Neutrophil (primary cell): Measurements from ENCODE around the gene CCT8L2.
"Not testable (repeated sequence)": the region's sequence is repeated elsewhere in the genome, so short reads cannot be mapped to it uniquely, and the experiment has no call there.

Experiments used
- H3K27ac ChIP-seq: fragments of 200-600 bp; sonication (generic); 2 replicates; pipeline ENCODE4 v1.5.1; 2016; ENCODE audit warnings: mild to moderate bottlenecking, moderate library complexity
- H3K27me3 ChIP-seq: fragments of 200-600 bp; sonication (generic); 2 replicates; pipeline ENCODE4 v1.6.0; 2016; ENCODE audit warnings: mild to moderate bottlenecking
- H3K36me3 ChIP-seq: fragments of 200-600 bp; sonication (generic); 2 replicates; pipeline ENCODE4 v1.5.1; 2017
- H3K4me1 ChIP-seq, 2 experiments: fragments of 200-600 bp in 1 of 2; sonication (generic) in 1 of 2; 1 replicate in 1 of 2; 2 replicates in 1 of 2; pipeline versions ENCODE4 v1.5.1 to v1.6.1; 2013 to 2016; ENCODE audit warnings: low read depth in 1 of 2, low read length in 1 of 2, mild to moderate bottlenecking in 1 of 2, moderate library complexity in 1 of 2; ENCODE audit not compliant: control insufficient read depth in 1 of 2, insufficient read depth in 1 of 2
- H3K4me3 ChIP-seq, 2 experiments: fragments of 200-600 bp in 1 of 2; sonication (generic) in 1 of 2; 1 replicate in 1 of 2; 2 replicates in 1 of 2; pipeline ENCODE4 v1.5.1; 2013 to 2016; ENCODE audit warnings: low read depth in 1 of 2, low read length in 1 of 2, mild to moderate bottlenecking in 1 of 2, moderate library complexity in 1 of 2
- H3K9me3 ChIP-seq: fragments of 200-600 bp; sonication (generic); 2 replicates; pipeline ENCODE4 v1.5.1; 2016
- TF ChIP-seq, protein P1 (sequence below): fragments of 200-600 bp; sonication (generic); IDR thresholded peaks from 2 replicates; pipeline ENCODE4 v1.5.1; 2016; ENCODE audit warnings: antibody characterized with exemption

Gene CCT8L2

DNA sequence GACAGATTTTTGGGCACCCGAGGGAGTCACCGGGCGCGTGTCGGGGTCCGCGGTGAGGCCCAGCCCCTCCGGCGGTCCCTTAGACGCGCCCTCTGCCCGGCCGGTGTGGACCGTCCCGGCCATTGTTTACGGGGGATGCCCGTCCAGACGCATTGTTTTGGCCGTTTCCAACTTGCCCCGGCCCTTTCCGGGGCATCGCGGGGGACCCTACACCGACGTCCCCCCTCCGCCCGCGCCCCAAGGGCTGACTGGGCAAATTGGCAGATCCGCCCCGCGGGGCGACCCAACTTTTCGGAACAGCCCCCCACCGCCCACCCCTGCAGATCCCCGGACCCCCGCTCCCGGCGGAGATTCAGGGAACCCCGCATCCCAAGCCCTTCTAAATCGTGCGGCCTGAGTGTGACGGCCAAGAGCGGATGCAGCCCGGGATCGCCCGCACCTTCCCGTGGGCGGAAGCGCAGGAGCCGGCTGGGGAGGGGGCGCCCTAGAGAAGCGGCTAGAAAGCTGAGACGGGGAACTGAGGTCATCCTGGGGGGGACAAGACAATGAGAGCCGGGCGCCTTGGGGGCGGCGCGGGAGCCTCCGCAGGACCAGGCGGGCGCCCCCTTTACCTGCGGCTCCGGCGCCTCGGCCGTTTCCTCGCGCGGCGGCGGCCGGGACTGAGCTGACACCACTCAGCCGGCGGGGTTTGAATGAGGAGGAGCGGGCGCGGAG lies 17.1 kb upstream of the CCT8L2 start:
- H3K36me3 ChIP-seq: no peaks in the 10 kb centered on the region
- H3K4me3 ChIP-seq: peak overlapping the region in 1 of 2 experiments; percentile 10
- no peaks in the 10 kb centered on the region for H3K4me1 ChIP-seq
- H3K27ac ChIP-seq: no peak overlapping the region
- no peaks in the 10 kb centered on the region for H3K9me3 ChIP-seq
- H3K27me3 ChIP-seq: peaks cover 81% of the 10 kb centered on the region
- TF ChIP-seq, protein P1, sequence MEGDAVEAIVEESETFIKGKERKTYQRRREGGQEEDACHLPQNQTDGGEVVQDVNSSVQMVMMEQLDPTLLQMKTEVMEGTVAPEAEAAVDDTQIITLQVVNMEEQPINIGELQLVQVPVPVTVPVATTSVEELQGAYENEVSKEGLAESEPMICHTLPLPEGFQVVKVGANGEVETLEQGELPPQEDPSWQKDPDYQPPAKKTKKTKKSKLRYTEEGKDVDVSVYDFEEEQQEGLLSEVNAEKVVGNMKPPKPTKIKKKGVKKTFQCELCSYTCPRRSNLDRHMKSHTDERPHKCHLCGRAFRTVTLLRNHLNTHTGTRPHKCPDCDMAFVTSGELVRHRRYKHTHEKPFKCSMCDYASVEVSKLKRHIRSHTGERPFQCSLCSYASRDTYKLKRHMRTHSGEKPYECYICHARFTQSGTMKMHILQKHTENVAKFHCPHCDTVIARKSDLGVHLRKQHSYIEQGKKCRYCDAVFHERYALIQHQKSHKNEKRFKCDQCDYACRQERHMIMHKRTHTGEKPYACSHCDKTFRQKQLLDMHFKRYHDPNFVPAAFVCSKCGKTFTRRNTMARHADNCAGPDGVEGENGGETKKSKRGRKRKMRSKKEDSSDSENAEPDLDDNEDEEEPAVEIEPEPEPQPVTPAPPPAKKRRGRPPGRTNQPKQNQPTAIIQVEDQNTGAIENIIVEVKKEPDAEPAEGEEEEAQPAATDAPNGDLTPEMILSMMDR: no peak

DNA sequence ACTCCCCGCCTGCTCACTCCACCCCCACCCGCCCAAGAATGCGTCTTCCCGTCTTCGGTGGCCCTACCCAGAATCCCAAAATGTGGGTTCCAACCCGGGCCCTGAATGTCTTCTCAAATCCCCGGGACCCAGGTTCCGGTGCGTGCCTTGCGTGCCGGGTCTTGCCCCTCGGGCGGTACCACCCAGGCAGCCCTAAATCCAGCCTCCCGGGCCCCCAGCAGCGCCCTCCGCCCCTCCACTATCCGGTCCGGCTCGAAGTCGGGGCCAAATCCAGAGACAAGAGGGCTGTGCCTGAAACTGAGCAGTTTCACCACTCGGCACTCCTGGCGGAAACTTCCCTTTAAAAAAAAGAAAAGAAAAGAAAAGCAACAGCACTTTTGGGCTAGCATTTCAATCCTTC lies 16.3 kb upstream of the CCT8L2 start:
- H3K4me3 ChIP-seq: no peak overlapping the region
- H3K9me3 ChIP-seq: no peaks in the 10 kb centered on the region
- H3K4me1 ChIP-seq: no peaks in the 10 kb centered on the region
- peaks cover 89% of the 10 kb centered on the region for H3K27me3 ChIP-seq
- TF ChIP-seq, protein P1: no peak
- no peak overlapping the region for H3K27ac ChIP-seq
- no peaks in the 10 kb centered on the region for H3K36me3 ChIP-seq

DNA sequence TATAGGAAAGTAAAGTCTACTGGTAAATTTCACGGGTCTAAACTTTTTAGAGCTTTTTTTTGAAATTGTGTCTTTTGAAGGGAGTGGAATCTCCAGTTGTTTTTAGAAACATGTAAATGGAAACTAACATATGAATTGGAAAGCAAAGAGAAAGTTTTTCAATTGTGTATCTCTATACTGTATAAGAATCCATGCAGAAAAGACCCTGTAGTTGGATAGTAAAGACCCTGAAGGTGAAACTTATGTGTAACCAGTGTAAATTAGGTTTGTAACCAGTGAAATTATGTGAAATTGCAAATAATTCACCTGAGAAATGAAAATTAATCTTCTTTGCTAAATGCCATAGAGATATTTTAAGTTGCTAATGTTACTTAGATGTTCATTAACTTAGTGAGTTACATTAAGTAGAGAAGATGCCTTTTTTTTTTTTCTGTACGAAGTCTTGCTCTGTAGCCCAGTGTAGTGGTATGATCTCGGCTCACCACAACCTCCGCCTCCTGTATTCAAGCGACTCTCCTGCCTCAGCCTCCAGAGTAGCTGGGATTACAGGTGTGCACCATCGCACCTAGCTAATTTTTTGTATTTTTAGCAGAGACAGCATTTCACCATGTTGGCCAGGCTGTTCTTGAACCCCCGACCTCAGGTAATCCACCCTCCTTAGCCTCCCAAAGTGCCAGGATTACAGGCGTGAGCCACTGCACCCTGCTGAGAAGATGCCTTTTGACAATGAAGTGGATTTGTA lies 11.8 kb upstream of the CCT8L2 start:
- peaks cover 98% of the 10 kb centered on the region for H3K27me3 ChIP-seq
- H3K36me3 ChIP-seq, H3K9me3 ChIP-seq, H3K27ac ChIP-seq, H3K4me3 ChIP-seq: not testable (repeated sequence)
- peaks cover 7 to 17% of the 10 kb centered on the region in 2 experiments for H3K4me1 ChIP-seq

DNA sequence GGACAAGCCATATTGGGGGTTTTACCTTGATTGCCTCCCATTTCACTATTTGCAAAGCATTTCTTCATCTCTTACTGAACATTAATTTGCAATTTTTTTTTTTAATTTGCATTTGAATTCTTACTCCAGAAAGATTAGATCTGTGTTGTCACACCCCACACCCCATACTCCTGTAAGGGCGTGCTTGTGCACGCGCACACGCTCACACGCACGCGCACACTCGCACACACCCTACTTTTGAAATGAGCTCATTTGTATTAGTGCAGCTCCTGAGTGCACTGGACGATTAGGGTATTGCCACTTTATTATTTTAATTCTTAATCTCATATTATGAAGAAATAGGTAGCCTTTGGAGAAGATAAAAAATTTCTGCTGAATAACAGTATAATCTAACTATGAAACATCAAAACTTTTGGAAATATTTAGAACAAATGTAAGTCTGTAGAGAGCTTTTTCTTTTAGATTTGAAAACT lies 11.2 kb upstream of the CCT8L2 start:
- Histone ChIP-seq H3K27me3 (peaks cover 98% of the 10 kb centered on the region), H3K4me1 (peaks cover 7 to 17% of the 10 kb centered on the region in 2 experiments)
- not testable (repeated sequence) for H3K27ac ChIP-seq, H3K9me3 ChIP-seq, H3K36me3 ChIP-seq, H3K4me3 ChIP-seq

DNA sequence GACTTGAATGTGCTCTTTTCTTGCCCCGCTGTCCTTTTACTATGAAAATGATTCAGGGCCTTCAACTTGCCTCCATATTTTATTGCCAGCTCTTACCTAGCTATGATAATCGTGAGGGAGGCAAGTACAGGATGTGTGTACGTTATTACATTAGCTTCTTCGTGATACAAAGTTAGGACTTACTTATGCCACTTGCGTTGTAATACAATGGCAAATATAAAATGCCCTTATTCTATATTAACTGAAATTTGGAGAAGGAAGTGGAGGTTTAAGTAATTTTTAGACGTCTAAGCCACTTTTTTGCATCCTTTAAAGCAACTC lies 10.8 kb upstream of the CCT8L2 start:
- TF ChIP-seq, protein P1: no peak
- H3K9me3 ChIP-seq: no peaks in the 10 kb centered on the region
- H3K27me3 ChIP-seq: peaks cover 98% of the 10 kb centered on the region
- no peak overlapping the region for H3K4me3 ChIP-seq
- no peak overlapping the region for H3K27ac ChIP-seq
- H3K4me1 ChIP-seq: peaks cover 7 to 17% of the 10 kb centered on the region in 2 experiments
- H3K36me3 ChIP-seq: no peaks in the 10 kb centered on the region

DNA sequence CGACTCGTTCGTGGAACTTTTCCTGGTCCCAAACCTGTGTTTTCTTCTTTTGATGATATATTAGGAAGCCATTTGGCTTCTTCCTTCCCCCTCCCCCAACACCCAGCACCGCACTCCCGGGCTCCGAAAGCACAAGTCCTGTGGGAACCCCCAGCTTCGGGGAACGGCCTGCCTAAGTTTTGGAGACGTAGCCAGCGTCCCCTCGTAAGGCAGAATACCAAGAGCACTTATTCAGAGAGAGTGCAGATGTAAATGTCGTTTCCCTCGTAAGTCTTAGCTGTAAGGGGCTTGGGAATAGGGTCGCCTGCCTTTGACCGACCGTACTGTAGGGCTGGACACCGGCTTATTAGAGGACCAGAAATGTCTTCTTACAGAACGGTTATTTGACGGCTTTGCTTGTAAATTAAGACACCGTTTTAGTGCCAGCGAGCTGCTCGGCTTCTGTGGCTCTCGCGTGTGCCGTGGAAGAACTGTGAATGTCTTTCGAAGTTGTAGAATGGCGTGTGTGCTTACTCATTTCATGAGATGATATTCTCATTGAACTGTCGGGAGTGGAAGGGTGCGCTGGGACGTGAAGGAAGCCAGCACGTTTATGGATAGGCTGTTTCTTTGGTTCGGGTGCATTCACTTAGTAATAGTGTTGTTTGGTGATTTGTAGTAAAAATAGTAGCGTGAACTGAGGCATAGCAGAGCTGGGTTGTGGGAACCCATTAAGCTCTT lies 10.3 kb upstream of the CCT8L2 start:
- Histone ChIP-seq H3K4me1 (peaks cover 7 to 17% of the 10 kb centered on the region in 2 experiments), H3K4me3 (peak overlapping the region; percentile 54 to 61), H3K27me3 (peaks cover 98% of the 10 kb centered on the region)
- H3K36me3 ChIP-seq, H3K27ac ChIP-seq, H3K9me3 ChIP-seq: not testable (repeated sequence)

DNA sequence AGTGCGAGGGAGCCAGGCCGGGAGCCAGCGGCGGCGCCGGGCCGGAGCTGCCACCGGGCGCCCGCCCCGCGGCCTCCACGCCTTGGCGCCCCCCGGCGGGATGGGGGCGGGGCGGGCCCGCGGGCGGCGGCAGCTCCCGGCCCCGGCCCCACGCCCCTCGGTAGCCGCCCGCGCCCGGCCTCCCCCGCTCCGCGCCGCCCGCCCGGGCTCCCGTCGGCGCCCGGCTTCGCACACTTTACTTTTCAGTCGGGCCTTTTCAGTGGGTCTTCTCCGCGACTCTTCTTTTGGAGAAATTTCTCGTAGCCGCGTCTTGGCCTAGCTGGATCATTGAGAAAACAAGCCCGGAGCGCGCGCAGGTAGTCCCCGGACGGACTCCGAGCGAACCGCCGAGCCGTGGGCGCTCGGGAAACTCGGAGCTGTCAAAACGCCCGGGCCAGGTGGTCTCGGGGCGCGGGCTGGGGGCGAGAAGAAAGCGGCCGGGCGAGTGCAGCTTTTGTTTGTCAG lies 9.7 kb upstream of the CCT8L2 start:
- H3K4me3 ChIP-seq: peak overlapping the region; percentile 61 to 65
- not testable (repeated sequence) for H3K36me3 ChIP-seq, H3K27ac ChIP-seq, H3K9me3 ChIP-seq
- H3K4me1 ChIP-seq: peaks cover 7 to 17% of the 10 kb centered on the region in 2 experiments
- H3K27me3 ChIP-seq: peaks cover 98% of the 10 kb centered on the region
